H9 (cell line): ENCODE measurements around the gene ZNF106. TPM values are rescaled to one million over a fixed set of nuclear protein-coding genes. Genes with fewer than 3 reads are reported as not detected.

Source experiments
- DNase-seq: peaks from one replicate; pipeline ENCODE4 v3.0.0-alpha.2; 2017
- H2AFZ ChIP-seq: one replicate; pipeline ENCODE4 v1.6.1; 2013; ENCODE audit warnings: mild to moderate bottlenecking, low read length, control low read depth, moderate library complexity
- H2AK5ac ChIP-seq: 2 replicates; pipeline ENCODE4 v1.6.1; 2013; ENCODE audit warnings: low read length, control low read depth, mixed read lengths; ENCODE audit not compliant: insufficient read length
- H2BK120ac ChIP-seq: one replicate; pipeline ENCODE4 v1.6.1; 2013; ENCODE audit warnings: low read depth, mild to moderate bottlenecking, low read length, control low read depth, inconsistent platforms; ENCODE audit not compliant: poor library complexity, severe bottlenecking
- H2BK12ac ChIP-seq: 2 replicates; pipeline ENCODE4 v1.6.1; 2013; ENCODE audit warnings: low read length, control low read depth, mixed read lengths, low read depth; ENCODE audit not compliant: insufficient read length
- H2BK15ac ChIP-seq: 2 replicates; pipeline ENCODE4 v1.6.1; 2013; ENCODE audit warnings: low read depth, low read length, control low read depth
- H2BK20ac ChIP-seq: one replicate; pipeline ENCODE4 v1.6.1; 2013; ENCODE audit warnings: low read depth, mild to moderate bottlenecking, low read length, control low read depth, inconsistent platforms; ENCODE audit not compliant: poor library complexity, severe bottlenecking
- H2BK5ac ChIP-seq: 2 replicates; pipeline ENCODE4 v1.6.1; 2013; ENCODE audit warnings: low read length, control low read depth, mixed read lengths; ENCODE audit not compliant: insufficient read length
- H3K14ac ChIP-seq: 2 replicates; pipeline ENCODE4 v1.6.1; 2013; ENCODE audit warnings: low read length, control low read depth; ENCODE audit not compliant: insufficient read depth
- H3K18ac ChIP-seq: 2 replicates; pipeline ENCODE4 v1.6.1; 2013; ENCODE audit warnings: low read depth, mild to moderate bottlenecking, mixed read lengths, low read length, control low read depth; ENCODE audit not compliant: insufficient read length
- H3K23ac ChIP-seq: 2 replicates; pipeline ENCODE4 v1.6.1; 2013; ENCODE audit warnings: low read length, control low read depth, mixed read lengths, low read depth; ENCODE audit not compliant: insufficient read length
- H3K23me2 ChIP-seq: 2 replicates; pipeline ENCODE4 v1.6.1; 2013; ENCODE audit warnings: low read depth, mild to moderate bottlenecking, mixed read lengths, low read length, control low read depth; ENCODE audit not compliant: insufficient read length, poor library complexity, severe bottlenecking
- H3K27ac ChIP-seq: 2 replicates; pipeline ENCODE4 v1.5.1; 2013; ENCODE audit warnings: low read length, control low read depth, mixed read lengths, low read depth; ENCODE audit not compliant: insufficient read length
- H3K27me3 ChIP-seq: 2 replicates; pipeline ENCODE4 v1.6.1; 2013; ENCODE audit warnings: low read length, control low read depth, inconsistent platforms; ENCODE audit not compliant: insufficient read depth
- H3K4ac ChIP-seq: 2 replicates; pipeline ENCODE4 v1.6.1; 2013; ENCODE audit warnings: low read depth, mild to moderate bottlenecking, control low read depth, inconsistent platforms, low read length, moderate library complexity
- H3K4me1 ChIP-seq: 2 replicates; pipeline ENCODE4 v1.6.1; 2013; ENCODE audit warnings: low read length, control low read depth, inconsistent platforms; ENCODE audit not compliant: insufficient read depth
- H3K4me2 ChIP-seq: 2 replicates; pipeline ENCODE4 v1.6.1; 2013; ENCODE audit warnings: low read length, control low read depth, mixed read lengths; ENCODE audit not compliant: insufficient read length, insufficient read depth
- H3K56ac ChIP-seq: 2 replicates; pipeline ENCODE4 v1.6.1; 2013; ENCODE audit warnings: low read depth, mild to moderate bottlenecking, mixed read lengths, low read length, control low read depth; ENCODE audit not compliant: insufficient read length
- H3K79me1 ChIP-seq: 2 replicates; pipeline ENCODE4 v1.6.1; 2013; ENCODE audit warnings: low read depth, mild to moderate bottlenecking, moderate library complexity, low read length, control low read depth, inconsistent platforms; ENCODE audit not compliant: insufficient read depth, poor library complexity, severe bottlenecking
- H3K79me2 ChIP-seq: 2 replicates; pipeline ENCODE4 v1.6.1; 2013; ENCODE audit warnings: low read length, control low read depth, inconsistent platforms; ENCODE audit not compliant: insufficient read depth
- H3K9ac ChIP-seq: 2 replicates; pipeline ENCODE4 v1.6.1; 2013; ENCODE audit warnings: low read length, control low read depth, mixed read lengths; ENCODE audit not compliant: insufficient read length; ENCODE audit errors: extremely low read depth
- H3K9me3 ChIP-seq: one replicate; pipeline ENCODE4 v1.6.1; 2013; ENCODE audit warnings: low read depth, low read length, inconsistent platforms; ENCODE audit not compliant: control insufficient read depth
- H3T11ph ChIP-seq: one replicate; pipeline ENCODE4 v1.6.1; 2013; ENCODE audit warnings: mild to moderate bottlenecking, low read length, control low read depth, inconsistent platforms
- H4K20me1 ChIP-seq: one replicate; pipeline ENCODE4 v1.6.1; 2013; ENCODE audit not compliant: control insufficient read depth, insufficient read length, insufficient read depth
- H4K5ac ChIP-seq: 2 replicates; pipeline ENCODE4 v1.6.1; 2013; ENCODE audit warnings: low read depth, mild to moderate bottlenecking, mixed read lengths, low read length, control low read depth; ENCODE audit not compliant: insufficient read length
- H4K8ac ChIP-seq: replicated peaks from 2 replicates; pipeline ENCODE4 v1.6.1; 2013; ENCODE audit warnings: low read length, control low read depth, mixed read lengths, low read depth; ENCODE audit not compliant: insufficient read length
- H4K91ac ChIP-seq: 2 replicates; pipeline ENCODE4 v1.6.1; 2013; ENCODE audit warnings: low read depth, mild to moderate bottlenecking, moderate library complexity, mixed read lengths, low read length, control low read depth; ENCODE audit not compliant: insufficient read length
- H3K27ac Mint-ChIP-seq, 3 experiments: 2 replicates in 2 of 3; 3 replicates in 1 of 3; pipeline ENCODE4 v1.8.0; 2020 to 2021; ENCODE audit warnings: mixed read lengths in 3 of 3, mild to moderate bottlenecking in 1 of 3, moderate library complexity in 1 of 3
- H3K27me3 Mint-ChIP-seq: 2 replicates; pipeline ENCODE4 v1.8.0; 2021; ENCODE audit warnings: low read depth, mild to moderate bottlenecking, moderate library complexity, mixed read lengths
- H3K36me3 Mint-ChIP-seq, 3 experiments: 2 replicates in 2 of 3; 3 replicates in 1 of 3; pipeline ENCODE4 v1.8.0; 2020 to 2021; ENCODE audit warnings: low read depth in 3 of 3, mixed read lengths in 3 of 3; ENCODE audit not compliant: insufficient read depth in 1 of 3
- H3K4me1 Mint-ChIP-seq, 2 experiments: 2 replicates each; pipeline ENCODE4 v1.8.0; 2020; ENCODE audit warnings: mixed read lengths in 2 of 2
- H3K4me3 Mint-ChIP-seq, 2 experiments: 2 replicates in 1 of 2; 3 replicates in 1 of 2; pipeline ENCODE4 v1.8.0; 2020 to 2021; ENCODE audit warnings: mild to moderate bottlenecking in 2 of 2, mixed read lengths in 2 of 2, moderate library complexity in 1 of 2
- H3K9me3 Mint-ChIP-seq, 2 experiments: 2 replicates in 1 of 2; 3 replicates in 1 of 2; pipeline ENCODE4 v1.8.0; 2020; ENCODE audit warnings: mild to moderate bottlenecking in 2 of 2, mixed read lengths in 2 of 2, moderate library complexity in 1 of 2
- WGBS: extraction: QIAGEN DNeasy Blood & Tissue Kit; methylation state at CpG from one replicate; pipeline ENCODE4 v1.1.7; 2013; ENCODE audit warnings: missing lambda C conversion rate, low lambda C conversion rate, mixed read lengths; ENCODE audit not compliant: insufficient read length; ENCODE audit errors: extremely low coverage; 5-methylcytosine and 5-hydroxymethylcytosine counted together
- total RNA-seq: library from RNA; stranded (reverse); gene quantifications from 2 replicates; pipeline ENCODE4 v1.2.1, GENCODE V29; 2021
- TF ChIP-seq, protein P1 (sequence below): fragments of 200-600 bp; sonication (generic); conservative IDR thresholded peaks from 3 replicates; pipeline ENCODE4 v1.8.0; 2021; ENCODE audit warnings: antibody characterized with exemption, mild to moderate bottlenecking

The ZNF106 gene
- total RNA-seq, 1 experiment from 2014 or later: 55.0 TPM

- Histone ChIP-seq H2AK5ac (no peak overlapping the region), H4K5ac (no peak overlapping the region), H3K23me2 (no peaks in the 10 kb centered on the region), H3K27ac (no peak overlapping the region), H2BK5ac (no peak overlapping the region), H3K79me2 (no peaks in the 10 kb centered on the region), H2AFZ (no peak overlapping the region), H3K9ac (no peak overlapping the region), H4K20me1 (no peaks in the 10 kb centered on the region), H3K4me1 (no peaks in the 10 kb centered on the region), H3K4me2 (no peak overlapping the region), H2BK15ac (no peak overlapping the region), H3K79me1 (no peaks in the 10 kb centered on the region), H2BK12ac (no peak overlapping the region), H3K23ac (no peak overlapping the region), H2BK120ac (no peak overlapping the region), H4K91ac (no peak overlapping the region), H3K56ac (no peak overlapping the region), H4K8ac (no peak overlapping the region), H3K18ac (no peak overlapping the region), H2BK20ac (no peak overlapping the region), H3K14ac (no peak overlapping the region), H3T11ph (no peak overlapping the region), H3K4ac (no peak overlapping the region), H3K9me3 (no peaks in the 10 kb centered on the region), H3K27me3 (no peaks in the 10 kb centered on the region)
- no peak overlapping the region for H3K4me3 Mint-ChIP-seq
- H3K27me3 Mint-ChIP-seq: no peaks in the 10 kb centered on the region
- no peaks in the 10 kb centered on the region for H3K4me1 Mint-ChIP-seq
- H3K9me3 Mint-ChIP-seq: no peaks in the 10 kb centered on the region
- no peak overlapping the region for H3K27ac Mint-ChIP-seq
- WGBS: no CpG with 5 or more reads among the region's 1 CpG
- no peak for DNase-seq
- TF ChIP-seq, protein P1, sequence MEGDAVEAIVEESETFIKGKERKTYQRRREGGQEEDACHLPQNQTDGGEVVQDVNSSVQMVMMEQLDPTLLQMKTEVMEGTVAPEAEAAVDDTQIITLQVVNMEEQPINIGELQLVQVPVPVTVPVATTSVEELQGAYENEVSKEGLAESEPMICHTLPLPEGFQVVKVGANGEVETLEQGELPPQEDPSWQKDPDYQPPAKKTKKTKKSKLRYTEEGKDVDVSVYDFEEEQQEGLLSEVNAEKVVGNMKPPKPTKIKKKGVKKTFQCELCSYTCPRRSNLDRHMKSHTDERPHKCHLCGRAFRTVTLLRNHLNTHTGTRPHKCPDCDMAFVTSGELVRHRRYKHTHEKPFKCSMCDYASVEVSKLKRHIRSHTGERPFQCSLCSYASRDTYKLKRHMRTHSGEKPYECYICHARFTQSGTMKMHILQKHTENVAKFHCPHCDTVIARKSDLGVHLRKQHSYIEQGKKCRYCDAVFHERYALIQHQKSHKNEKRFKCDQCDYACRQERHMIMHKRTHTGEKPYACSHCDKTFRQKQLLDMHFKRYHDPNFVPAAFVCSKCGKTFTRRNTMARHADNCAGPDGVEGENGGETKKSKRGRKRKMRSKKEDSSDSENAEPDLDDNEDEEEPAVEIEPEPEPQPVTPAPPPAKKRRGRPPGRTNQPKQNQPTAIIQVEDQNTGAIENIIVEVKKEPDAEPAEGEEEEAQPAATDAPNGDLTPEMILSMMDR: no peak
- peaks cover 10 to 49% (median 40%) of the 10 kb centered on the region in 3 experiments; a peak in 5 of 7 replicates for H3K36me3 Mint-ChIP-seq
These were observed 42.3 kb upstream of the ZNF106 start for GRCh38 chr15:42533246-42533645.
